Neural cell (in vitro differentiated cells): ENCODE measurements around the gene MRPS34. TPM values are rescaled to one million over a fixed set of nuclear protein-coding genes. Genes with fewer than 3 reads are reported as not detected.
"Not testable (repeated sequence)": the region's sequence is repeated elsewhere in the genome, so short reads cannot be mapped to it uniquely, and the experiment has no call there.

Source experiments
- H2AFZ ChIP-seq: fragments of 200-600, 300-800 bp; sonication (generic), shearing (Covaris generic); 2 replicates; pipeline ENCODE4 v1.6.0; 2014; ENCODE audit warnings: low read depth, mild to moderate bottlenecking, antibody characterized with exemption, low read length, moderate library complexity
- H3F3A ChIP-seq: fragments of 200-600 bp; shearing (Covaris generic); 2 replicates; pipeline ENCODE4 v1.6.1; 2016; ENCODE audit warnings: mild to moderate bottlenecking, moderate library complexity, mixed read lengths, antibody characterized with exemption, low read length; ENCODE audit not compliant: insufficient read depth, poor library complexity, severe bottlenecking
- H3K27ac ChIP-seq: fragments of 200-600, 300-800 bp; sonication (generic), shearing (Covaris generic); 2 replicates; pipeline ENCODE4 v1.5.1; 2014; ENCODE audit warnings: mild to moderate bottlenecking, low read length, moderate library complexity
- H3K27me3 ChIP-seq: fragments of 300-800, 200-600 bp; sonication (generic), shearing (Covaris generic); 2 replicates; pipeline ENCODE4 v1.6.0; 2014; ENCODE audit warnings: mild to moderate bottlenecking, low read depth, low read length, moderate library complexity; ENCODE audit not compliant: insufficient read depth
- H3K36me3 ChIP-seq: fragments of 300-800, 200-600 bp; sonication (generic), shearing (Covaris generic); 2 replicates; pipeline ENCODE4 v1.5.1; 2014; ENCODE audit warnings: mild to moderate bottlenecking, antibody characterized with exemption, low read length, moderate library complexity; ENCODE audit not compliant: insufficient read depth
- H3K4me2 ChIP-seq: fragments of 300-800, 200-600 bp; sonication (generic), shearing (Covaris generic); 2 replicates; pipeline ENCODE4 v1.6.0; 2014; ENCODE audit warnings: mild to moderate bottlenecking, low read length
- H3K4me3 ChIP-seq: fragments of 300-800, 200-600 bp; sonication (generic), shearing (Covaris generic); 2 replicates; pipeline ENCODE4 v1.5.1; 2014; ENCODE audit warnings: mild to moderate bottlenecking, low read length, moderate library complexity
- H3K79me2 ChIP-seq: fragments of 200-600 bp; shearing (Covaris generic); replicated peaks from 2 replicates; pipeline ENCODE4 v1.6.0; 2014; ENCODE audit warnings: mild to moderate bottlenecking, low read length, moderate library complexity; ENCODE audit not compliant: insufficient read depth
- H3K9ac ChIP-seq: fragments of 300-800, 200-600 bp; sonication (generic), shearing (Covaris generic); 2 replicates; pipeline ENCODE4 v1.6.1; 2016; ENCODE audit warnings: mild to moderate bottlenecking, low read length, mixed read lengths
- H3K9me2 ChIP-seq: fragments of 200-600 bp; shearing (Covaris generic); 2 replicates; pipeline ENCODE4 v1.6.1; 2016; ENCODE audit warnings: mild to moderate bottlenecking, low read length, mixed read lengths; ENCODE audit not compliant: insufficient read depth
- H3K9me3 ChIP-seq: fragments of 200-600, 300-800 bp; sonication (generic), shearing (Covaris generic); 2 replicates; pipeline ENCODE4 v1.6.1; 2016; ENCODE audit warnings: mild to moderate bottlenecking, mixed run types, low read length, moderate library complexity, mixed read lengths
- H4K20me1 ChIP-seq: fragments of 200-600 bp; shearing (Covaris generic); 2 replicates; pipeline ENCODE4 v1.6.1; 2016; ENCODE audit warnings: mild to moderate bottlenecking, mixed run types; ENCODE audit not compliant: insufficient read depth
- CTCF ChIP-seq: fragments of 450-650 bp; IDR thresholded peaks from 2 replicates; pipeline ENCODE4 v1.5.1; 2014; ENCODE audit warnings: antibody characterized with exemption, mild to moderate bottlenecking, moderate library complexity; ENCODE audit not compliant: poor library complexity, severe bottlenecking
- EP300 ChIP-seq: fragments of 450-650 bp; conservative IDR thresholded peaks from 2 replicates; pipeline ENCODE4 v1.6.1; 2014; ENCODE audit warnings: antibody characterized with exemption, mild to moderate bottlenecking, moderate library complexity; ENCODE audit not compliant: poor library complexity, severe bottlenecking
- EZH2 ChIP-seq: fragments of 200-600, 300-800 bp; shearing (Covaris generic), sonication (generic); IDR thresholded peaks from 2 replicates; pipeline ENCODE4 v1.6.1; 2014; ENCODE audit warnings: antibody characterized with exemption, low read length, borderline replicate concordance, mild to moderate bottlenecking; ENCODE audit not compliant: insufficient read depth, poor library complexity, severe bottlenecking
- MXI1 ChIP-seq: fragments of 450-650 bp; conservative IDR thresholded peaks from 2 replicates; pipeline ENCODE4 v1.6.1; 2014; ENCODE audit warnings: antibody characterized with exemption, mild to moderate bottlenecking; ENCODE audit not compliant: poor library complexity, severe bottlenecking
- POLR2AphosphoS5 ChIP-seq: IDR thresholded peaks from 2 replicates; pipeline ENCODE4 v1.6.1; 2012
- RAD21 ChIP-seq: fragments of 450-650 bp; conservative IDR thresholded peaks from 2 replicates; pipeline ENCODE4 v1.6.1; 2014; ENCODE audit warnings: antibody characterized with exemption, mild to moderate bottlenecking, moderate library complexity
- REST ChIP-seq: IDR thresholded peaks from 2 replicates; pipeline ENCODE4 v1.6.1; 2012; ENCODE audit warnings: borderline replicate concordance
- SMC3 ChIP-seq: fragments of 450-650 bp; conservative IDR thresholded peaks from 2 replicates; pipeline ENCODE4 v1.6.1; 2014; ENCODE audit warnings: antibody characterized with exemption, mild to moderate bottlenecking, moderate library complexity; ENCODE audit not compliant: poor library complexity
- TAF1 ChIP-seq: IDR thresholded peaks from 2 replicates; pipeline ENCODE4 v1.6.1; 2012; ENCODE audit warnings: low read depth
- polyA plus RNA-seq: library from polyadenylated mRNA; depleted of rRNA; stranded (reverse); fragments of >200 nt; gene quantifications from 2 replicates; pipeline ENCODE4 v1.2.3, GENCODE V29; 2014

Gene MRPS34
- polyA plus RNA-seq, 1 donor from 2014 or later: 113 TPM

- no peak overlapping the region for H3K9ac ChIP-seq
- no peaks in the 10 kb centered on the region for H3K9me2 ChIP-seq
- H2AFZ ChIP-seq: no peak overlapping the region
- H3K79me2 ChIP-seq: no peaks in the 10 kb centered on the region
- no peaks in the 10 kb centered on the region for H3F3A ChIP-seq
- no peak overlapping the region for H3K27ac ChIP-seq
- H3K9me3 ChIP-seq: no peaks in the 10 kb centered on the region
- H4K20me1 ChIP-seq: no peaks in the 10 kb centered on the region
- H3K4me2 ChIP-seq: no peak overlapping the region
- no peak overlapping the region for H3K4me3 ChIP-seq
- TF ChIP-seq SMC3: no peak
- no peak for TF ChIP-seq POLR2AphosphoS5
- no peak for TF ChIP-seq REST
- no peak for TF ChIP-seq MXI1
- no peak for TF ChIP-seq CTCF
- TF ChIP-seq EP300: no peak
- TF ChIP-seq EZH2: no peak
- TF ChIP-seq TAF1: no peak
- no peak for TF ChIP-seq RAD21
- no peaks in the 10 kb centered on the region for H3K36me3 ChIP-seq
- no peaks in the 10 kb centered on the region for H3K27me3 ChIP-seq
Measured at GRCh38 chr16:1807626-1808025, 34.7 kb upstream of the MRPS34 start.

GRCh38 chr16:1800701-1801100, 27.8 kb upstream of the MRPS34 start:
- Histone ChIP-seq H3K9me2 (no peaks in the 10 kb centered on the region), H3K9me3 (no peaks in the 10 kb centered on the region), H3K36me3 (no peaks in the 10 kb centered on the region), H3K27me3 (no peaks in the 10 kb centered on the region), H2AFZ (no peak overlapping the region), H4K20me1 (no peaks in the 10 kb centered on the region), H3K4me2 (no peak overlapping the region), H3K4me3 (no peak overlapping the region), H3F3A (no peaks in the 10 kb centered on the region), H3K9ac (no peak overlapping the region), H3K79me2 (no peaks in the 10 kb centered on the region), H3K27ac (no peak overlapping the region)
- TF ChIP-seq REST (no peak), MXI1 (no peak), TAF1 (no peak), EZH2 (no peak), EP300 (no peak), POLR2AphosphoS5 (no peak), RAD21 (no peak)

- H3K9ac ChIP-seq, H3K27me3 ChIP-seq, H3K79me2 ChIP-seq: not testable (repeated sequence)
Measured at GRCh38 chr16:1799263-1799662, 26.3 kb upstream of the MRPS34 start.

More at GRCh38 chr16:1799263-1799662, 26.3 kb upstream of the MRPS34 start:
- H3K9me2 ChIP-seq, H3K27ac ChIP-seq, H3K4me2 ChIP-seq, H3F3A ChIP-seq, H3K9me3 ChIP-seq, H3K4me3 ChIP-seq, H4K20me1 ChIP-seq, H2AFZ ChIP-seq, H3K36me3 ChIP-seq: not testable (repeated sequence)
